ENCODE data around the gene AADACL4. TPM values are rescaled to one million over a fixed set of nuclear protein-coding genes. Genes with fewer than 3 reads are reported as not detected.

The AADACL4 gene
- total and polyA plus RNA-seq, 10 donors = 0.04 to 0.32 (median 0.26) TPM; not detected in 6

DNA sequence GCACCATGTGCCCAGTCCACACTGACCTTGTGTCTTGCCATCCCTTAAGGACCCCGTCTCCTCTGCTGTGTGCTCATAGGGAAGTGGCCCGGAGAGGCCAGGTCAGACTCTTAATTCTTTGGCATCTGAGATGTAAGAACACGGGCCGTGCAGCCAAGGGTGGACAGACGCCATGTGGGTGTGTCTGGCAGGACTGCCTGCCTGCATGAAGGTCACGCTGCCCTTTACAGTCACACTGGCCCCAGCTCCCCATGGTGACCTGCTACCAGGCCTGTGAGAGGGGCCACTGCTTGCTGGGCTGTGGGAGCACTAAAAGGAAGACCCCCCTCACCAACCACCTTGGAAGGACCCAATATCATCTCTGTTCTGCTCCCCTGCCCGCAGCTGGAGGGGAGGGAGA, 43.5 kb upstream of the AADACL4 start:
- DNase-seq = no peak
- TF ChIP-seq, protein P1, sequence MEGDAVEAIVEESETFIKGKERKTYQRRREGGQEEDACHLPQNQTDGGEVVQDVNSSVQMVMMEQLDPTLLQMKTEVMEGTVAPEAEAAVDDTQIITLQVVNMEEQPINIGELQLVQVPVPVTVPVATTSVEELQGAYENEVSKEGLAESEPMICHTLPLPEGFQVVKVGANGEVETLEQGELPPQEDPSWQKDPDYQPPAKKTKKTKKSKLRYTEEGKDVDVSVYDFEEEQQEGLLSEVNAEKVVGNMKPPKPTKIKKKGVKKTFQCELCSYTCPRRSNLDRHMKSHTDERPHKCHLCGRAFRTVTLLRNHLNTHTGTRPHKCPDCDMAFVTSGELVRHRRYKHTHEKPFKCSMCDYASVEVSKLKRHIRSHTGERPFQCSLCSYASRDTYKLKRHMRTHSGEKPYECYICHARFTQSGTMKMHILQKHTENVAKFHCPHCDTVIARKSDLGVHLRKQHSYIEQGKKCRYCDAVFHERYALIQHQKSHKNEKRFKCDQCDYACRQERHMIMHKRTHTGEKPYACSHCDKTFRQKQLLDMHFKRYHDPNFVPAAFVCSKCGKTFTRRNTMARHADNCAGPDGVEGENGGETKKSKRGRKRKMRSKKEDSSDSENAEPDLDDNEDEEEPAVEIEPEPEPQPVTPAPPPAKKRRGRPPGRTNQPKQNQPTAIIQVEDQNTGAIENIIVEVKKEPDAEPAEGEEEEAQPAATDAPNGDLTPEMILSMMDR (IDR thresholded peaks at IDR 0.05 in 8 of 11, conservative IDR thresholded peaks at IDR 0.05 in 3 of 11) = no peak
- TF ChIP-seq POLR2A (IDR thresholded peaks at IDR 0.05) (no peak), POLR2AphosphoS5 (IDR thresholded peaks at IDR 0.05) (no peak)
- Histone ChIP-seq H3K4me3 (no peak overlapping the region), H3K36me3 (no peaks in the 10 kb centered on the region), H3K27ac (no peak overlapping the region), H3K4me1 (peaks cover 43 to 100% (median 74%) of the 10 kb centered on the region in 6 donors), H3K27me3 (replicated peaks in 1 of 7) (peaks cover 0 to 11% (median 0%) of the 10 kb centered on the region in 7 donors), H3K9me3 (no peaks in the 10 kb centered on the region)
- 41 to 80% (median 64%) methylated on average over 7 of the region's 7 CpGs for WGBS, 5 donors
- intact Hi-C loops (cut with DNase I; ENCODE audit: low total_unique reads) = no loop called here

DNA sequence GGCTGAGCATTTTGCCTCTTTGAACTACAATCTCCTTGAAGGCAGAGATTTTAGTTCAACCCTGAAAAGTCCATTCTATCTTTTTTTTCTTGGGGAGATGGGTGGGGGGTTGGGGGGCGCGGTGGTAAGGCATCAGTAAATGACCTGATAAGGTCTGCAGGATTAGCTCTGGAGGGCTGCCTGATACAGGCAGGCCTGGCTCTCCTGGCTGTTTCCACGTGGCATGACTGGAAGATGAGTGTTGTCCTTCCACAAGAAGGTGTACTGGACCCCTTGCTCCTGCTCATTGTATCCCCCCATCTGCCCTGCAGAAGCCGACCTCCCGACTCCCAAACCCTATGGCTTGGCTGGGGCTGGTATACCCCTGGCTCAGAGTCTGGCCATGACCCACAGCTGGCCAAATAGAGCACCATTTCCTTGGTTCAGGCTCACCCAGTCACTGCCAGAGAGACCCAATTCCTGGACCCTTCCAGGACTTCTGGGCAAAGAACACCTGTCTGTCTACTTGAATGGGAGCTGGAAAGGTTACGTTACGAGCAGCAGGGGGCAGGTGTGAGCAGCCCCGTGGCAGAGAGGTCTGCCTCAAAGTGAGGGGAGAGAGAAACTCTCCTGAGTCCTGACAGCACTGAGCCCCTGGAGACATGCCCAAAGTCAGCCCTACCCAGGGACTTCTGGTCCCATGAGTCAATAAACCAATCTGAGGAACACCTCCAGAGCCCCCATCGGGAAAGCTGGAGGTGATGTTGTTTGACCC, 42.8 kb upstream of the AADACL4 start:
- intact Hi-C loops (cut with DNase I; ENCODE audit: low total_unique reads) = no loop called here

DNA sequence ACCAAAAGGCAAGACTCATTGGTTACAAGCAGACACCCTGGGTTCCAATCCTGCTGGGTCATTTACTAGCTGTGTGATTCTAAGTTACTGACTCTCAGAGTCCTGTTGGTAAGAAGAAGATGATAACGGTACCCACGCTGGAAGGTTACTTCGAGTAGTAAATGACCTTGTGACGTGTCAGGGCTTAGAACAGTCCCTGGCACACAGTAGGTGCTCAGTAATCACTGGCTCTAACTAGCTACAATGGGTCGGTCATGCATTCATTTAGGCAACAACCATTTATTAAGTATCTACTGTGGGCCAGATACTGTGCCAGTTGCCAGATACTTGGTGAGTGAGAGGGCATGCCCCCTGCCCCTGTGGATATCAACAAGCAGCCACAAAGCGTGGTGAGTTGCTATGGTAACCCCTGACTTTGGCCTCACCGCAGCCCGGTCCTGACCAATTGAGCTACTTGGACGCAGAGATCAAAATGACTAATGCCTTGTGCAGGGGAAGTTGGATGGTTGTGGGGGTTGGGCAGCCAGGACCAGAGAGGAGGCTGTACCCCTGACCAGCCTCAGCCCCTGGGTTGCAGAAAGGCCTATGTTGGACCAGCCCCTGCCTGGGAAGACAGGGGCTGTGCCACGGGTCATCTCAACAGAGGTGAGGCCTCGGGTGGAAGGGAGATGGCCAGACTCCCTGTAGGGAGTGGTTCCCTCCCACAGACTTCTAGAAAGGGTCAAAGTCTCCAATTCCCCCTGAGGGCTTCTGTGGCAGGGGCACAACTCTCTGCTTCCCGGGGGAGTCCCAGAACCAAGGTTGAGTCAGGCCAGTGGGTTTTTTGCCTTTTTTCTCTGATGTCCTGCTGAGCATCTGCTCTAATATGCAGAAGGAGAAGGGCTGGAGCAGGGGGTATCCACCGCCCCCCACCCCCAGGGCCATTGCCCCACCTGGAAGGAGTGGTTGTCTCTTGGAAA, 41.9 kb upstream of the AADACL4 start:
- H3K27me3 ChIP-seq (replicated peaks in 1 of 7) = no peaks in the 10 kb centered on the region
- H3K4me1 ChIP-seq = peaks cover 33 to 87% (median 63%) of the 10 kb centered on the region in 6 donors
- H3K4me3 ChIP-seq = no peak overlapping the region
- peaks cover 0 to 3% (median 0%) of the 10 kb centered on the region in 6 donors for H3K36me3 ChIP-seq
- peaks cover 0 to 6% (median 0%) of the 10 kb centered on the region in 8 donors for H3K9me3 ChIP-seq
- no peak for DNase-seq
- no peak for TF ChIP-seq POLR2AphosphoS5 (IDR thresholded peaks at IDR 0.05)
- TF ChIP-seq, protein P1 (IDR thresholded peaks at IDR 0.05 in 8 of 11, conservative IDR thresholded peaks at IDR 0.05 in 3 of 11) = no peak
- TF ChIP-seq POLR2A (IDR thresholded peaks at IDR 0.05) = no peak
- WGBS, 5 donors = 64 to 86% (median 70%) methylated on average over 12 to 13 of the region's 13 CpGs
- intact Hi-C loops (cut with DNase I; ENCODE audit: low total_unique reads) = no loop called here
- peak overlapping the region in 1 of 8 donors; percentile 74 for H3K27ac ChIP-seq

More for the DNA sequence above, 42.8 kb upstream of the AADACL4 start:
- Histone ChIP-seq H3K27me3 (replicated peaks in 1 of 7) (peaks cover 0 to 4% (median 0%) of the 10 kb centered on the region in 7 donors), H3K9me3 (no peaks in the 10 kb centered on the region), H3K4me3 (no peak overlapping the region), H3K27ac (no peak overlapping the region), H3K36me3 (no peaks in the 10 kb centered on the region), H3K4me1 (peaks cover 38 to 96% (median 69%) of the 10 kb centered on the region in 6 donors)
- 66 to 70% (median 69%) methylated on average over 8 to 9 of the region's 9 CpGs for WGBS, 5 donors
- TF ChIP-seq POLR2AphosphoS5 (IDR thresholded peaks at IDR 0.05) (no peak), POLR2A (IDR thresholded peaks at IDR 0.05) (no peak)
- TF ChIP-seq, protein P1 (IDR thresholded peaks at IDR 0.05 in 8 of 11, conservative IDR thresholded peaks at IDR 0.05 in 3 of 11) = peak in 10 of 11 experiments; percentile 10 to 67 (median 38)
- no peak for DNase-seq

Measured in spleen (tissue), 11 donors.